HG02870 (cell line): ENCODE data around the gene COG6.

Experiments used
- ATAC-seq: cut with Tn5 transposase; IDR thresholded peaks from one replicate; pipeline ENCODE4 v1.9.1; 2021; ENCODE audit warnings: mild to moderate bottlenecking, moderate library complexity; ENCODE audit not compliant: unreplicated experiment

The COG6 gene

GRCh38 chr13:39767791-39768517 is 112.5 kb downstream of the COG6 start:
- no peak for ATAC-seq

- ATAC-seq, result no peak
Measured at GRCh38 chr13:39768962-39769361, 113.5 kb downstream of the COG6 start.

GRCh38 chr13:39770221-39771090 is 115.0 kb downstream of the COG6 start:
- ATAC-seq, result no peak

GRCh38 chr13:39773833-39774232 is 118.4 kb downstream of the COG6 start:
- no peak for ATAC-seq

- no peak for ATAC-seq
Measured at GRCh38 chr13:39776439-39776838, 121.0 kb downstream of the COG6 start.

GRCh38 chr13:39777021-39777420 is 121.6 kb downstream of the COG6 start:
- no peak for ATAC-seq

- no peak for ATAC-seq
Measured at GRCh38 chr13:39777527-39778061, 122.1 kb downstream of the COG6 start.

GRCh38 chr13:39779337-39780265 is 124.1 kb downstream of the COG6 start:
- no peak for ATAC-seq

- no peak for ATAC-seq
Measured at GRCh38 chr13:39780711-39781110, 125.2 kb downstream of the COG6 start.

GRCh38 chr13:39781381-39781780 is 125.9 kb downstream of the COG6 start:
- ATAC-seq, result no peak

GRCh38 chr13:39783051-39783450 is 127.6 kb downstream of the COG6 start:
- ATAC-seq, result no peak

GRCh38 chr13:39784347-39784746 is 128.9 kb downstream of the COG6 start:
- no peak for ATAC-seq

GRCh38 chr13:39786091-39786490 is 130.6 kb downstream of the COG6 start:
- no peak for ATAC-seq

- no peak for ATAC-seq
Measured at GRCh38 chr13:39787086-39787487, 131.6 kb downstream of the COG6 start.

GRCh38 chr13:39788102-39788501 is 132.6 kb downstream of the COG6 start:
- no peak for ATAC-seq

GRCh38 chr13:39789451-39789850 is 134.0 kb downstream of the COG6 start:
- no peak for ATAC-seq
